ENCODE measurements around the gene DVL1. TPM values are rescaled to one million over a fixed set of nuclear protein-coding genes. Genes with fewer than 3 reads are reported as not detected.

Gene DVL1
- total RNA-seq, 1 donor from 2014 or later: 65.2 TPM

- DNase-seq (ENCODE audit: low spot score in 2 of 2): peak; percentile 84 to 89
- FAIRE-seq: no peak
Observed at GRCh38 chr1:1304331-1305299, 44.6 kb downstream of the DVL1 start.

GRCh38 chr1:1303736-1304135 lies 45.5 kb downstream of the DVL1 start:
- DNase-seq (ENCODE audit: low spot score in 2 of 2): no peak
- no peak for FAIRE-seq

GRCh38 chr1:1302951-1303509 lies 46.2 kb downstream of the DVL1 start:
- DNase-seq (ENCODE audit: low spot score in 2 of 2): no peak
- no peak for FAIRE-seq

GRCh38 chr1:1302006-1302430 lies 47.2 kb downstream of the DVL1 start:
- DNase-seq (ENCODE audit: low spot score in 2 of 2): no peak
- FAIRE-seq: no peak

- no peak for DNase-seq (ENCODE audit: low spot score in 2 of 2)
- no peak for FAIRE-seq
Observed at GRCh38 chr1:1300352-1300739, 48.9 kb downstream of the DVL1 start.

- DNase-seq (ENCODE audit: low spot score in 2 of 2) (no peak), FAIRE-seq (no peak)
Observed at GRCh38 chr1:1299686-1300351, 49.4 kb downstream of the DVL1 start.

- peak; percentile 53 for FAIRE-seq
Observed at GRCh38 chr1:1298861-1299685, 50.1 kb downstream of the DVL1 start.

GRCh38 chr1:1297802-1298424 lies 51.3 kb downstream of the DVL1 start:
- no peak for FAIRE-seq

More at GRCh38 chr1:1298861-1299685, 50.1 kb downstream of the DVL1 start:
- DNase-seq (ENCODE audit: low spot score in 2 of 2): peak; percentile 77 to 94

GRCh38 chr1:1296070-1297061 lies 52.9 kb downstream of the DVL1 start:
- no peak for FAIRE-seq
- DNase-seq (ENCODE audit: low spot score in 2 of 2): no peak

More at GRCh38 chr1:1297802-1298424, 51.3 kb downstream of the DVL1 start:
- DNase-seq (ENCODE audit: low spot score in 2 of 2): no peak

- FAIRE-seq: no peak
Observed at GRCh38 chr1:1295154-1295923, 53.9 kb downstream of the DVL1 start.

GRCh38 chr1:1294250-1294890 lies 54.8 kb downstream of the DVL1 start:
- DNase-seq (ENCODE audit: low spot score in 2 of 2) (no peak), FAIRE-seq (no peak)

More at GRCh38 chr1:1295154-1295923, 53.9 kb downstream of the DVL1 start:
- DNase-seq (ENCODE audit: low spot score in 2 of 2): no peak

- no peak for FAIRE-seq
- no peak for DNase-seq (ENCODE audit: low spot score in 2 of 2)
Observed at GRCh38 chr1:1293263-1294249, 55.7 kb downstream of the DVL1 start.

GRCh38 chr1:1292851-1293250 lies 56.4 kb downstream of the DVL1 start:
- DNase-seq (ENCODE audit: low spot score in 2 of 2) (no peak), FAIRE-seq (no peak)

GRCh38 chr1:1292442-1292779 lies 56.8 kb downstream of the DVL1 start:
- DNase-seq (ENCODE audit: low spot score in 2 of 2) (no peak), FAIRE-seq (no peak)

- DNase-seq (ENCODE audit: low spot score in 2 of 2): peak in 1 of 2 donors; percentile 73
- FAIRE-seq: no peak
Observed at GRCh38 chr1:1291548-1292441, 57.4 kb downstream of the DVL1 start.

Measured in frontal cortex (tissue), 4 donors.